Vagina (tissue), 2 donors: ENCODE measurements around the gene ITSN1.
"Not testable (repeated sequence)": the region's sequence is repeated elsewhere in the genome, so short reads cannot be mapped to it uniquely, and the experiment has no call there.

Experiments used
- CTCF ChIP-seq, 3 experiments: fragments of 450-650 bp in 2 of 3; fragments of 200-600 bp in 1 of 3; sonication (generic) in 1 of 3; IDR thresholded peaks; one replicate each; pipeline ENCODE4 v1.5.1; 2017 to 2019; ENCODE audit warnings: antibody characterized with exemption in 3 of 3, mild to moderate bottlenecking in 2 of 3, moderate library complexity in 2 of 3
- POLR2A ChIP-seq, 2 donors: fragments of 450-650 bp; IDR thresholded peaks; one replicate each; pipeline ENCODE4 v1.6.1; 2017; ENCODE audit warnings: antibody characterized with exemption in 2 of 2, mild to moderate bottlenecking in 2 of 2, moderate library complexity in 2 of 2
- POLR2AphosphoS5 ChIP-seq, 2 donors: sonication (generic); formaldehyde crosslinking; IDR thresholded peaks; one replicate each; pipeline ENCODE4 v1.9.0; 2017; ENCODE audit warnings: antibody characterized with exemption in 2 of 2, mild to moderate bottlenecking in 2 of 2, low read depth in 1 of 2; ENCODE audit not compliant: insufficient read depth in 1 of 2

- TF ChIP-seq POLR2AphosphoS5 (IDR thresholded peaks at IDR 0.05; ENCODE audit: insufficient read depth in 1 of 2, low read depth in 1 of 2); CTCF (IDR thresholded peaks at IDR 0.05); POLR2A (IDR thresholded peaks at IDR 0.05): not testable (repeated sequence)
Observed at GRCh38 chr21:33676666-33677065, 34.4 kb downstream of the ITSN1 start.
